ENCODE data around the gene PEAK1.

DNA sequence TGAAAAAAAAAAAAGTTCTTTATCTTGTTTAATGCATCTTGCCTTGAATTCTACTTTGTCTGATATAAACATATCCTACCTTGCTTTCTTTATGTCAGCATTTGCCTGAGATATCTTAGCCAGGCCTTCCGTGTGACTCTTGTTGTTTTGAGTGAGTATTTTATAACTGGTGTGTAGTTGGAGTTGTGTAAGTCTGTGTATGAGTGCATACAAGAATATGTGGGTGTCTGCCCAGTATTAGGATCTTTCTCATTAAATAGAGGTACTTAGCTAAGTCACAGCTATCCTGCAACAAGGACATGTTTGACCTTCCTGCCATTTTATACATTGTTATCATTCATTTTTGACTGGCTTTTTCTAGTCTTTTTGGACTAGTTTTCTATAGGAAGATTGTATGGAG lies 326.5 kb downstream of the PEAK1 start:
- TF ChIP-seq, protein P1, sequence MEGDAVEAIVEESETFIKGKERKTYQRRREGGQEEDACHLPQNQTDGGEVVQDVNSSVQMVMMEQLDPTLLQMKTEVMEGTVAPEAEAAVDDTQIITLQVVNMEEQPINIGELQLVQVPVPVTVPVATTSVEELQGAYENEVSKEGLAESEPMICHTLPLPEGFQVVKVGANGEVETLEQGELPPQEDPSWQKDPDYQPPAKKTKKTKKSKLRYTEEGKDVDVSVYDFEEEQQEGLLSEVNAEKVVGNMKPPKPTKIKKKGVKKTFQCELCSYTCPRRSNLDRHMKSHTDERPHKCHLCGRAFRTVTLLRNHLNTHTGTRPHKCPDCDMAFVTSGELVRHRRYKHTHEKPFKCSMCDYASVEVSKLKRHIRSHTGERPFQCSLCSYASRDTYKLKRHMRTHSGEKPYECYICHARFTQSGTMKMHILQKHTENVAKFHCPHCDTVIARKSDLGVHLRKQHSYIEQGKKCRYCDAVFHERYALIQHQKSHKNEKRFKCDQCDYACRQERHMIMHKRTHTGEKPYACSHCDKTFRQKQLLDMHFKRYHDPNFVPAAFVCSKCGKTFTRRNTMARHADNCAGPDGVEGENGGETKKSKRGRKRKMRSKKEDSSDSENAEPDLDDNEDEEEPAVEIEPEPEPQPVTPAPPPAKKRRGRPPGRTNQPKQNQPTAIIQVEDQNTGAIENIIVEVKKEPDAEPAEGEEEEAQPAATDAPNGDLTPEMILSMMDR (conservative IDR thresholded peaks at IDR 0.05; ENCODE audit: low read depth in 2 of 2) = no peak
- no peak for TF ChIP-seq CREB1 (CRISPR knock-in tag; IDR thresholded peaks at IDR 0.05; ENCODE audit: low read depth)
- TF ChIP-seq POLR2AphosphoS5 (IDR thresholded peaks at IDR 0.05; ENCODE audit: low read depth) = no peak
- TF ChIP-seq EZH2 (IDR thresholded peaks at IDR 0.05; ENCODE audit: low read depth, unreplicated experiment) = no peak
- TF ChIP-seq, protein P2, sequence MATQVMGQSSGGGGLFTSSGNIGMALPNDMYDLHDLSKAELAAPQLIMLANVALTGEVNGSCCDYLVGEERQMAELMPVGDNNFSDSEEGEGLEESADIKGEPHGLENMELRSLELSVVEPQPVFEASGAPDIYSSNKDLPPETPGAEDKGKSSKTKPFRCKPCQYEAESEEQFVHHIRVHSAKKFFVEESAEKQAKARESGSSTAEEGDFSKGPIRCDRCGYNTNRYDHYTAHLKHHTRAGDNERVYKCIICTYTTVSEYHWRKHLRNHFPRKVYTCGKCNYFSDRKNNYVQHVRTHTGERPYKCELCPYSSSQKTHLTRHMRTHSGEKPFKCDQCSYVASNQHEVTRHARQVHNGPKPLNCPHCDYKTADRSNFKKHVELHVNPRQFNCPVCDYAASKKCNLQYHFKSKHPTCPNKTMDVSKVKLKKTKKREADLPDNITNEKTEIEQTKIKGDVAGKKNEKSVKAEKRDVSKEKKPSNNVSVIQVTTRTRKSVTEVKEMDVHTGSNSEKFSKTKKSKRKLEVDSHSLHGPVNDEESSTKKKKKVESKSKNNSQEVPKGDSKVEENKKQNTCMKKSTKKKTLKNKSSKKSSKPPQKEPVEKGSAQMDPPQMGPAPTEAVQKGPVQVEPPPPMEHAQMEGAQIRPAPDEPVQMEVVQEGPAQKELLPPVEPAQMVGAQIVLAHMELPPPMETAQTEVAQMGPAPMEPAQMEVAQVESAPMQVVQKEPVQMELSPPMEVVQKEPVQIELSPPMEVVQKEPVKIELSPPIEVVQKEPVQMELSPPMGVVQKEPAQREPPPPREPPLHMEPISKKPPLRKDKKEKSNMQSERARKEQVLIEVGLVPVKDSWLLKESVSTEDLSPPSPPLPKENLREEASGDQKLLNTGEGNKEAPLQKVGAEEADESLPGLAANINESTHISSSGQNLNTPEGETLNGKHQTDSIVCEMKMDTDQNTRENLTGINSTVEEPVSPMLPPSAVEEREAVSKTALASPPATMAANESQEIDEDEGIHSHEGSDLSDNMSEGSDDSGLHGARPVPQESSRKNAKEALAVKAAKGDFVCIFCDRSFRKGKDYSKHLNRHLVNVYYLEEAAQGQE (IDR thresholded peaks at IDR 0.05; ENCODE audit: unreplicated experiment) = no peak
